ENCODE data around the gene CHID1.

GRCh38 chr11:921921-922678 is 11.5 kb upstream of the CHID1 start:
- TF ChIP-seq FOXK2 (IDR thresholded peaks at IDR 0.05), result no peak
- no peak for TF ChIP-seq TARDBP (IDR thresholded peaks at IDR 0.05)
- TF ChIP-seq SUZ12 (IDR thresholded peaks at IDR 0.05), result no peak
- no peak for TF ChIP-seq NFRKB (IDR thresholded peaks at IDR 0.05)
- TF ChIP-seq FOXM1 (IDR thresholded peaks at IDR 0.05; ENCODE audit: borderline replicate concordance), result no peak
- no peak for TF ChIP-seq ARNT (IDR thresholded peaks at IDR 0.05)
- TF ChIP-seq SP1 (IDR thresholded peaks at IDR 0.05), result no peak
- TF ChIP-seq L3MBTL2 (conservative IDR thresholded peaks at IDR 0.05), result no peak
- no peak for TF ChIP-seq CTBP1 (IDR thresholded peaks at IDR 0.05; ENCODE audit: borderline replicate concordance)
- no peak for TF ChIP-seq ELF4 (IDR thresholded peaks at IDR 0.05)
- no peak for TF ChIP-seq BHLHE40 (IDR thresholded peaks at IDR 0.05; ENCODE audit: borderline replicate concordance)

Data from HEK293T (cell line).